PFSK-1 (cell line): ENCODE results near the gene QSOX1.

Experiments used
- FOXP2 ChIP-seq: optimal IDR thresholded peaks from 2 replicates; pipeline ENCODE3; 2011; ENCODE audit warnings: borderline replicate concordance, control low read depth, inconsistent platforms; ENCODE audit not compliant: insufficient read depth; ENCODE audit errors: extremely low read length, extremely low read depth
- POLR2AphosphoS5 ChIP-seq: IDR thresholded peaks from 2 replicates; pipeline ENCODE4 v1.6.1; 2012; ENCODE audit warnings: low read depth, mild to moderate bottlenecking, control low read depth, low read length, moderate library complexity
- SIN3A ChIP-seq: IDR thresholded peaks from 2 replicates; pipeline ENCODE4 v1.6.1; 2012; ENCODE audit warnings: mild to moderate bottlenecking, low read length, moderate library complexity, borderline replicate concordance; ENCODE audit not compliant: insufficient read depth
- TAF1 ChIP-seq: IDR thresholded peaks from 2 replicates; pipeline ENCODE4 v1.6.1; 2012; ENCODE audit warnings: low read length, control low read depth, borderline replicate concordance; ENCODE audit not compliant: insufficient read depth
- TF ChIP-seq, protein P1 (sequence below), 2 experiments: IDR thresholded peaks; 2 replicates each; pipeline versions ENCODE4 v1.6.1 to v1.8.0; 2011 to 2012; ENCODE audit warnings: low read depth in 2 of 2, low read length in 2 of 2, control low read depth in 1 of 2, inconsistent platforms in 1 of 2, mild to moderate bottlenecking in 1 of 2, moderate library complexity in 1 of 2; ENCODE audit not compliant: insufficient read depth in 1 of 2

DNA sequence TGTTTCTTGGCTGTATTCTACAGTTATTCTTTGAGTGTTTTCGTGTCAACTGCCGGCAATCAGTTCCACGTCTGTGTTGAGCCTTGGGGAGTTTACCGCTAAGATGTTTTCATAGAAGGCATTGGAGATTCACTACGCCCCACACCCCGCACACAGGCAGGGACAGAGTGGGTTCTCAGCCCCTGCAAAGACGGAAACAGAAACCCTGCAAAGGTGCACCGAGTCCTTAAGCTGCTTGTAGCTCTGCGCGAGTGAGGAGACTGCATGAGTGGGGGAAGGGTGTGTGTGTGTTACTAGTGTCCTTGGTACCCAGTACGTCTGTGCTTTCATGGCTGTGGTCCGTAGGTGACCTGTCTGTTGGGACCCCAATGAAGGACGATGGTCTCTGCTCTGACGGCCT lies 77.3 kb downstream of the QSOX1 start:
- no peak for TF ChIP-seq SIN3A
- no peak for TF ChIP-seq POLR2AphosphoS5
- TF ChIP-seq, protein P1, sequence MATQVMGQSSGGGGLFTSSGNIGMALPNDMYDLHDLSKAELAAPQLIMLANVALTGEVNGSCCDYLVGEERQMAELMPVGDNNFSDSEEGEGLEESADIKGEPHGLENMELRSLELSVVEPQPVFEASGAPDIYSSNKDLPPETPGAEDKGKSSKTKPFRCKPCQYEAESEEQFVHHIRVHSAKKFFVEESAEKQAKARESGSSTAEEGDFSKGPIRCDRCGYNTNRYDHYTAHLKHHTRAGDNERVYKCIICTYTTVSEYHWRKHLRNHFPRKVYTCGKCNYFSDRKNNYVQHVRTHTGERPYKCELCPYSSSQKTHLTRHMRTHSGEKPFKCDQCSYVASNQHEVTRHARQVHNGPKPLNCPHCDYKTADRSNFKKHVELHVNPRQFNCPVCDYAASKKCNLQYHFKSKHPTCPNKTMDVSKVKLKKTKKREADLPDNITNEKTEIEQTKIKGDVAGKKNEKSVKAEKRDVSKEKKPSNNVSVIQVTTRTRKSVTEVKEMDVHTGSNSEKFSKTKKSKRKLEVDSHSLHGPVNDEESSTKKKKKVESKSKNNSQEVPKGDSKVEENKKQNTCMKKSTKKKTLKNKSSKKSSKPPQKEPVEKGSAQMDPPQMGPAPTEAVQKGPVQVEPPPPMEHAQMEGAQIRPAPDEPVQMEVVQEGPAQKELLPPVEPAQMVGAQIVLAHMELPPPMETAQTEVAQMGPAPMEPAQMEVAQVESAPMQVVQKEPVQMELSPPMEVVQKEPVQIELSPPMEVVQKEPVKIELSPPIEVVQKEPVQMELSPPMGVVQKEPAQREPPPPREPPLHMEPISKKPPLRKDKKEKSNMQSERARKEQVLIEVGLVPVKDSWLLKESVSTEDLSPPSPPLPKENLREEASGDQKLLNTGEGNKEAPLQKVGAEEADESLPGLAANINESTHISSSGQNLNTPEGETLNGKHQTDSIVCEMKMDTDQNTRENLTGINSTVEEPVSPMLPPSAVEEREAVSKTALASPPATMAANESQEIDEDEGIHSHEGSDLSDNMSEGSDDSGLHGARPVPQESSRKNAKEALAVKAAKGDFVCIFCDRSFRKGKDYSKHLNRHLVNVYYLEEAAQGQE (IDR thresholded peaks at IDR 0.05; ENCODE audit: insufficient read depth in 1 of 2, low read depth in 2 of 2, low read length in 2 of 2): no peak
- no peak for TF ChIP-seq TAF1
- no peak for TF ChIP-seq FOXP2
